GM23248 (cell line): Measurements from ENCODE around the gene KRTAP8-1.

Experiments
- EZH2 ChIP-seq: fragments of 200-600 bp; sonication (generic); IDR thresholded peaks from 2 replicates; pipeline ENCODE4 v1.6.1; 2018; ENCODE audit warnings: antibody characterized with exemption, mild to moderate bottlenecking; ENCODE audit not compliant: insufficient read depth, poor library complexity, severe bottlenecking
- EZH2phosphoT487 ChIP-seq: fragments of 200-600 bp; sonication (generic); IDR thresholded peaks from 2 replicates; pipeline ENCODE4 v1.6.1; 2018; ENCODE audit warnings: antibody characterized with exemption, moderate library complexity, mild to moderate bottlenecking, low read depth; ENCODE audit not compliant: insufficient read depth

- TF ChIP-seq EZH2 = no peak
- TF ChIP-seq EZH2phosphoT487 = no peak
Measured at GRCh38 chr21:30800605-30801004, 12.5 kb downstream of the KRTAP8-1 start.
